HG02678 (cell line): Measurements from ENCODE around the gene SMCO2.

Source experiments
- ATAC-seq: cut with Tn5 transposase; IDR thresholded peaks from one replicate; pipeline ENCODE4 v1.9.1; 2021; ENCODE audit warnings: mild to moderate bottlenecking, moderate library complexity; ENCODE audit not compliant: unreplicated experiment

SMCO2 gene

DNA sequence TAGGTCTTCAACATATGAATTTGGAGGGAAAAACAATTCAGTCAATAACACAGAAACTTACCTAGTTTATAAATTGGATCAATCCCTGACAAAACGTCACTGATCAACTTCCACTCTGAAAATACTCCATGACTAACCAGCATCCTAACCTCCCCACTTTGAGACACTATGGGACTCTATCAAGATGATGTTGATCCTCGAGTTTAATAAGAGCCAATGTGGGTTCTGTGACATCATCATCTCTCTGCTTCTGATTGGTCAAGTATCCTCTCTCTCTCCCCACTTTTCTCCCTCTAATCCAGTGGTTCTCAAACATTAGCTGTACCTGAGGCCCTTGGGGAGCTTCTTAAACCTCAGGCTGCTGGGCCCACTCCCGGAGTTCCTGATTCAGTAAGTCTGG, at the start of gene SMCO2:
Gene SMCO2, plus strand, starts transcription at position 301 of the 400 bp plus-strand sequence. CDS start 23,896 bp downstream, outside the sequence.
- ATAC-seq: no peak

DNA sequence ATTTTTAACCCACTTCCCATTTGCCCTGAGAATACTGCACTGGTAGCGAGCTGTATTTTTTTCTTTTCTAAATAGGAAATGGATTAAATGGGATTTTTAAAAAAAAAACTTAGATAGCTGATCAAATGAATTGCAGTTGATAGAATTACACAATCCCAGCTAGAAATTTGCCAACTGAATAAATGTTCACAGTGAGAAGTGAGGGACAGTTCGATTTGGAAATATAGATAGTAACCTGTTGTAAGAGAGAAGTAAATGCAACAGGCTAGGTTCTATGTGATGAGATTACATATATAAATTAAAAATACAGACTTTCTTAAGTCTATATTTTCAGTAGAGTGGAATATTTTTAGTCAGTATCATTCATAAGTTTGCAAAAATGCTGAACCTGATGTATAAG, 48.1 kb upstream of the SMCO2 start:
- no peak for ATAC-seq

GRCh38 chr12:27399074-27399473, 47.5 kb upstream of the SMCO2 start:
- no peak for ATAC-seq

DNA sequence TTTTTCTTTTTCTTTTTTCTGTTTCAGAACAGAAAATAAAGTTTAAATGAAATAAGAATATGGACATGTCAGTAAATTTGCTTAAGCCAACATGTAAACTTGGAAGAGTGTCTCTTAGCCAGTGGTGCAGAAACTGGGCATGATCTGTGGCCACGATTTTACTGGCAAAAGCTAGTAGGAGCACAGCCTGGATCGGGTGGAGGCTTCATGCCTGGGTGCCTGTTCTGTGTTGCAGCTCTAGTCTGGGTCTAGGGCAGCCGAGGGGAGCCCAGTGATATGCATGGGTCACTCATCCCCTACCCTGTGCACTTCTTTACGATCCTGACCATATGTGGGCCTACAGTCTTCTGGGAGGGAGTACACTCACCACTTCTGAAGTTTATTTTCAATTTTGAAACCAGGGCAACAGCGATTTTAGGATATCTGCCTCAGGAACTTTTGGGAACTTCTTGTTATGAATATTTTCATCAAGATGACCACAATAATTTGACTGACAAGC, 45.6 kb upstream of the SMCO2 start:
- ATAC-seq: no peak

- no peak for ATAC-seq
These were observed 34.5 kb upstream of the SMCO2 start for GRCh38 chr12:27412047-27412446.

DNA sequence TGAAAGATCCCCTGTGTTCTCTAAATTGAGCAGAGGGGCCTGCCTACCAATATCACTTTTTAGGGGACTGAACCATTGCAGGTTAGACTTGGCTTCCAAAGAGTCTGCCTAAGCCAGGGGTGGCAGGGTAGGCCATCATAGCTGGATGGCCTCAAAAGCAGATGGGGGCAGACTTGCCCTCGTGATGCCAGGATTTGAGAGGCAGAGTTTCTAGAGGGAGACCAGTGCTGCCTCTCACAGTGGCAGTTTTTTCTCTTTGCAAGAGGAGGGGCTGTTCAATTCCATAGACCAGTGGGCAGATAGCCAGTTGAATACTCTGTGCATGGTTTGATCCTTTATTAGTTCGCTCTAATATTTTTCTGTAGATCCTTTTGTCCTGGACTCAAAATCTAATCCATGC, 23.8 kb upstream of the SMCO2 start:
- no peak for ATAC-seq

- ATAC-seq: no peak
These were observed 21.8 kb upstream of the SMCO2 start for GRCh38 chr12:27424631-27425230.

GRCh38 chr12:27425306-27425705, 21.2 kb upstream of the SMCO2 start:
- no peak for ATAC-seq

- ATAC-seq: no peak
These were observed 19.6 kb upstream of the SMCO2 start for GRCh38 chr12:27426743-27427487.

DNA sequence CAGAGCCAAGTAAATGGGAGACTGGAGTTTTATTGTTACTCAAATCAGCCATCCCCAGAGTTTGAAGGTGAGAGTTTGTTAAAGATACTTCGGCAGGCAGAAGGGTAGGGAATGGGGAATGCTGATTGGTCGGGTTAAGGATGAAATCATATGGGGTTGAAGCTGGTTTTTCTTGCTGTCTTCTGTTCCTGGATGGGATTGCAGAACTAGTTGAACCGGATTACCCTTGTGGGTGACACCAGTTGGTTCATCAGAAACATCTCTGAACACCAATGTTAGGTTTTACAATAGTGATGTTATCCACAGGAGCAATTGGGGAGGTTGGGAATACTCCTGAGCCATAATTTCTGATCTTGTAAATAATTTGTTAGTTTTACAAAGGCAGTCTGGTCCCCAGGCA, 18.7 kb upstream of the SMCO2 start:
- no peak for ATAC-seq

GRCh38 chr12:27428466-27428865, 18.1 kb upstream of the SMCO2 start:
- ATAC-seq: no peak

DNA sequence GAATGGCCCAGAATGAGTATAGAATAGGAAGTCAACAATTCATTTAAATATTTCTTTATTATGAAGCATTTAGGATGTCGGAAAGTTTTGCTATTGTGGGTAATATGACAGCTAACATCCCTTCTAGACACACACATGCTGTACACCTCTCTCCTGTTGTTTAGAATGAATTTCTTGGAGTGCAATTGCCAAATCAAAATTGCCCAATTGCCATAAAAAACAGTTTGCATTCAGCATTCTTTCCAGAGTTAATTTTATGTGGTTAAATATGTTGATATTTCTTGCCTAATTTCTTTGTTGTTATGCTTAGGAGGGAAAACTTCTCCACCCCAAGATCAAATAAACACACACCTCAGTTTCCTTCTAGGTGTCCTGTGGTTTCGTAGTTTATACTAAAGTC, 16.9 kb upstream of the SMCO2 start:
- ATAC-seq: no peak

- ATAC-seq: no peak
These were observed 15.4 kb upstream of the SMCO2 start for GRCh38 chr12:27431185-27431584.

DNA sequence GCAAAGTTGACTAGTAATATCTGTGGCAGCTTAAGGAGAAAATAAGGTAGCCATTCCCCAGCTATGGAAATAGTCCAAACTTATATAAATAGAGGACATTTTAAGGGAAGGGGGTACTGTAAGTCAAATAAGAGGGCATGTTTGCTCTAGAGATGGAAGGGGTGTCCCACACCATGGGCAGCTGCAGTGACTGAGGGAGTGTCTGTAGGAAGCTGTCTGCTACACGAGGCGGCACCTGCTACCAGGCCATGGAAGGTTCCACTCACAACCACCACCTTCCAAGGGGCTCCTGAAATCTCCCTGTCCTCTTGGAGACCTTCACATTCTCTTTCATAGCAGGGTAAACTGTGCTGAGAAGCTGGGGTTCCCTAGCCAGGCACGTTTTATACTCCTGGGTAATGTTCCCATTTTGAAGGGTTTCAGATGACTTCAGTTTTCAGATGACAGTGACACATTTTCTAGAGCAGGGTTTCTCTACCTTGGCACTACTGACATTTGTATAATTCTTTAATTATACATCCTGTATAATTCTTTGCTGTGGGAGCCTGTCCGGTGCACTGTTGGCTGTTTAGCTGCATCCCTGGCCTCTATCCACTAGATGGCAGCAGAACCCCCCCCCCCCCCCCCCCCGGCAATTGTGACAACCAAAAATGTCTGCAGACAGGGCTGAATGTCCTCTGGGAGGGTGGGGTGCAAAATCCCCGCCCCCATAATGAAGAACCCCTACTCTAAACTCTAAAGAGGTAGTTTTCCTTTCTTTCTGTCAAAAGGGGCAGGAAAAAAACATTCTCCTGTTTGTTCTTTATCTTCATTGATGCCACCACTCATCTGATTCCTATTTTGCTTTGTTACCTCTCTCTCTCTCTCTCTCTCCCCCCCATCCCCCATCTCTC, 11.6 kb upstream of the SMCO2 start:
- no peak for ATAC-seq

- no peak for ATAC-seq
These were observed 10.5 kb upstream of the SMCO2 start for GRCh38 chr12:27436029-27436428.

DNA sequence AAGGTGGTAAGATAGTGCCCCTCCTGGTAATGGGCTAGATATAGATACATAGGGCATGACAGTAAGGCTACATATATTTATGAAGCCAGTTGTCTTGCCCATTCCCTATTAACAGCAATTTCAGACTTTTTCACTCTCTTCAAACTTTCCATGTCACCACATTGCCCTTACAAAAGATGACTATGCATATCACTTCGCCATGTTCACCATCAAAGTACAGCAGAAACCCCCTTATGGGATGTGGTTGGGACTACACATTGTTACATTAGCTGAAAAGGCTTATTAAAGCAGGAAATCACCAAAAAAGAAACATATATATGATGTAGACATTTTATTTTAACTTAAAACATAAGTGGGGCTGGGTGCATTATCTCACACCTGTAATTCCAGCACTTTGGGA, 9.8 kb upstream of the SMCO2 start:
- no peak for ATAC-seq

DNA sequence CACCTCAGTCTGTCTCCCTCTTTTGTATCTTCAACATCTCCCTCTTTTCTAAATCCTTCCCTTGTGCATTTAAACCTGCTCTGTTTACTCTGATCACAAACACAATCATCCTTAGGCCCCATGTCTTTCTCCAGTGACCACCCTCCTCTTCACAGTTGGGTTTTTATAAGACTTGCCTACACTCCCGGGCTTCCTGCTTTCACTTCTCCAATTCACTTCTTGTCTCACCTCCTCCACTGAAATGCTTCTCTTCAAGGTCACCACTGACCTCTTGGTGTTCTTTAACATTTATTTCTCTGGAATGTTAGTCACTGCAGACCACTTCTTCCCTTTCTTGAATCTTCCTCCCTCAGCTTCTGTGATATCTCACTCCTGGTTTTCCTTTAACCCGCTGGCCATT, 8.7 kb upstream of the SMCO2 start:
- no peak for ATAC-seq

DNA sequence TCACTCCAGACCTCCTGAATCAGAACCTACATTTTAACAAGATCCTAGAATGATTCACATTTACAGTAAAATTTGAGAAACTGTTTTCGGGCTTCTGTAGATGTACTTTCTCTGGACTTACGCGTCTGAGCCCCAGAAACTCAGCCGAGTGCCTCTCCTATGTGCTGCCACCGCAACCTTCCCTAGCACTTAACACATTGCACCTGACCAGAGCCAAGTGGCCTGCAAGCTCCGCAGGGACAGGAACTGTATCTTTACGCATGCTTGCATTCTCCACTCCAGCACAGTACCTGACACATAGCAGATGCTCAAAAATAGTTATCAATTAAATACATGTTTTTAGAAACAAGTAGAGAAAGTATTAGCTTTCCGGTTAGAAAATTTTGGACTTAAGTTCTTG, 1.2 kb downstream of the SMCO2 start:
- ATAC-seq: no peak

DNA sequence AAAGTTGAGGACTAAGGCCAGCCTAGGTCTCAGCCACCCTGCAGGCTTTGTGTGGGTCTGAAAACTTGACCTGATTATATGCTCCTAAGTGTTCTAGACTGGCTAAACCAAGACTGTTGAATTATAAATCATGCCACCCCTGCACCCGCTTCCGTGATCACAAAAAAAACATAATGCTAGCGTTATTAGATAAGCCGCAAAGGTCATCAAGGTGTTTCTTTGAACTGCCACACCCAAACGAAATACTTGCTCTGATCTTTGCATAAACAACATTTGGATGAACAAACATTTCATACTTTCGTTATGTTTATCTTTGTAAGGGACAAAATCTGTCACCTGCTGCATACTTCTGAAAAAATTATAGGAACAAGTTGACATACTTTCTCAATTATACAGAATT, 2.5 kb downstream of the SMCO2 start:
- no peak for ATAC-seq

DNA sequence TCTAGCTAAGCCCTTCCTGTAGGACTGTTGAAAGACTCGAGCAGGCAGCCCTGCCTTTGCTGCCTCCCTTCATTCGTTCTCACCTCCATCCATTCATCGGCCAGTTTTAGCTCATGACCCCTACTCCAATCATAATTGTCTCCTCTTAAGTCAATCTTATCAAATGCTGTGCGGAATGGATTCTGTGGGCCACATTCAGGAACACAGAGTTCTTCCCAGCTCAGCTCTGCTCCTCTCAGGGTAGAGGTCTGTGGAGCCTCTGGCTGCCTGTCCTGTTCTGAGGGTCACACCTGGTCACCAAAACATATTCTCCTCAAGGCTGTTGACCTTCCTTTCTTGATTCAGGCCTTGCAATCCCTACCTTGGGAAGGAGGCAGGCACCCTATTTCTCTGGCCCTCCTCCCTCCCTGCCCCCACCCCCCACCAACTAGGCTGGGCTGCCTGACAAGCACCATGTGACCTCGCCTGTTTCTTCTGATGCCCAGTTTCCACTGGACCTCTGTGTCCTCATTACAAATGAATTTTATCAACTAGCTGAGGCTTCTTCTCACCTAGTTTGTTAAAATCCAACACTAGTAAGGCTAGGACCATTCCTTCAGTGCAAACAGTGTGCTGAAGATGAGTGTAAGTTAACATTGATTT, 3.5 kb downstream of the SMCO2 start:
- ATAC-seq: no peak
